ENCODE data around the gene SLC5A2. TPM values are rescaled to one million over a fixed set of nuclear protein-coding genes. Genes with fewer than 3 reads are reported as not detected.

SLC5A2 gene
- total RNA-seq, 1 experiment from 2014 or later = 0.11 TPM

DNA sequence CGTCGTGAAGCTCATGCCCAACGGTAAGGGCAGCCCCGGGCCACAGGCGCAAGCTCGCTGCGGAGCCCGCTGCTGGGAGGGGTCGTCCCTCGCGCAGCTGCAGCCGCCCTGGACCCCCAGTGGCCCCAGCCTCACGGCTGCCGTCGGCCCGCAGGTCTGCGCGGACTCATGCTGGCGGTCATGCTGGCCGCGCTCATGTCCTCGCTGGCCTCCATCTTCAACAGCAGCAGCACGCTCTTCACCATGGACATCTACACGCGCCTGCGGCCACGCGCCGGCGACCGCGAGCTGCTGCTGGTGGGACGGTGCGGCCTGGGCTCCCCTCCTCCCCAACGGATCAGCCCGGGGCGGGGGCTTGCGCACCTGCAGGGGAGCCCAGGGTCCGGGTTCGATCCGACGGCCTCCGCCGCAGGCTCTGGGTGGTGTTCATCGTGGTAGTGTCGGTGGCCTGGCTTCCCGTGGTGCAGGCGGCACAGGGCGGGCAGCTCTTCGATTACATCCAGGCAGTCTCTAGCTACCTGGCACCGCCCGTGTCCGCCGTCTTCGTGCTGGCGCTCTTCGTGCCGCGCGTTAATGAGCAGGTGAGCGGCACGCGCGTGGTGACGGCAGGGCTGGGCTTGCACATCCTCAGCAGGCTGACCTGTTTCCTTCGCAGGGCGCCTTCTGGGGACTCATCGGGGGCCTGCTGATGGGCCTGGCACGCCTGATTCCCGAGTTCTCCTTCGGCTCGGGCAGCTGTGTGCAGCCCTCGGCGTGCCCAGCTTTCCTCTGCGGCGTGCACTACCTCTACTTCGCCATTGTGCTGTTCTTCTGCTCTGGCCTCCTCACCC lies 5.8 kb downstream of the SLC5A2 start:
- intact Hi-C loops (cut with micrococcal nuclease) = no loop called here
- no TSS peak for BruUV-seq (replicated peaks)
- H3K9me2 ChIP-seq (replicated peaks; ENCODE audit: low read length) = no peaks in the 10 kb centered on the region

DNA sequence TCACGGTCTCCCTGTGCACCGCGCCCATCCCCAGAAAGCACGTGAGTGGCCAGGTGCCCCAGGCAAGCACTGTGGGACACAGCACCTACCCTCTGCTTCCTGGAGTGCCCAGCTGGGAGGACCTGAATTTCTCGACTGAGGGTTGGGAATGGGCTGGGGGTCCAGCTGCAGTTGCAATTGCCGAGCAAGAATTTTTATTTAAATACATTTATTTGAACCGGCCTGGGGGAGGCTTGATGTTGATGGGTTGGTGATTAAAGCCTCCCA lies 6.3 kb downstream of the SLC5A2 start:
- intact Hi-C loops (cut with micrococcal nuclease) = no loop called here
- Histone ChIP-seq H3K9me3 (ENCODE audit: low read length) (no peaks in the 10 kb centered on the region), H3K79me2 (ENCODE audit: low read length) (no peaks in the 10 kb centered on the region), H3K4me2 (ENCODE audit: low read length) (no peak overlapping the region), H3F3A (ENCODE audit: low read length, unreplicated experiment) (no peaks in the 10 kb centered on the region), H3K4me3 (ENCODE audit: low read length) (no peak overlapping the region), H3K36me3 (ENCODE audit: low read depth, low read length) (no peaks in the 10 kb centered on the region), H3K27me3 (ENCODE audit: low read length) (no peaks in the 10 kb centered on the region), H3K27ac (ENCODE audit: low read length) (no peak overlapping the region), H3K4me1 (ENCODE audit: insufficient read depth, low read length) (no peaks in the 10 kb centered on the region; the same call in 1 of the 2 replicates), H3K9me2 (replicated peaks; ENCODE audit: low read length) (no peaks in the 10 kb centered on the region), H4K20me1 (ENCODE audit: low read length) (no peaks in the 10 kb centered on the region), H2AFZ (ENCODE audit: low read length) (no peak overlapping the region), H3K9ac (ENCODE audit: low read length) (no peak overlapping the region)
- DNase-seq (no peak), ATAC-seq (no peak)
- ChIA-PET POLR2A (ENCODE audit: unreplicated experiment) (no interaction called here), CTCF (no interaction called here)
- no TSS peak for BruUV-seq (replicated peaks)
- TF ChIP-seq EZH2 (IDR thresholded peaks at IDR 0.05; ENCODE audit: low read length, unreplicated experiment) = no peak
- TF ChIP-seq, protein P1, sequence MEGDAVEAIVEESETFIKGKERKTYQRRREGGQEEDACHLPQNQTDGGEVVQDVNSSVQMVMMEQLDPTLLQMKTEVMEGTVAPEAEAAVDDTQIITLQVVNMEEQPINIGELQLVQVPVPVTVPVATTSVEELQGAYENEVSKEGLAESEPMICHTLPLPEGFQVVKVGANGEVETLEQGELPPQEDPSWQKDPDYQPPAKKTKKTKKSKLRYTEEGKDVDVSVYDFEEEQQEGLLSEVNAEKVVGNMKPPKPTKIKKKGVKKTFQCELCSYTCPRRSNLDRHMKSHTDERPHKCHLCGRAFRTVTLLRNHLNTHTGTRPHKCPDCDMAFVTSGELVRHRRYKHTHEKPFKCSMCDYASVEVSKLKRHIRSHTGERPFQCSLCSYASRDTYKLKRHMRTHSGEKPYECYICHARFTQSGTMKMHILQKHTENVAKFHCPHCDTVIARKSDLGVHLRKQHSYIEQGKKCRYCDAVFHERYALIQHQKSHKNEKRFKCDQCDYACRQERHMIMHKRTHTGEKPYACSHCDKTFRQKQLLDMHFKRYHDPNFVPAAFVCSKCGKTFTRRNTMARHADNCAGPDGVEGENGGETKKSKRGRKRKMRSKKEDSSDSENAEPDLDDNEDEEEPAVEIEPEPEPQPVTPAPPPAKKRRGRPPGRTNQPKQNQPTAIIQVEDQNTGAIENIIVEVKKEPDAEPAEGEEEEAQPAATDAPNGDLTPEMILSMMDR (conservative IDR thresholded peaks at IDR 0.05; ENCODE audit: low read depth, low read length) = no peak
- TF ChIP-seq EZH2phosphoT487 (IDR thresholded peaks at IDR 0.05; ENCODE audit: borderline replicate concordance, low read length) = no peak

More for the DNA sequence above, 5.8 kb downstream of the SLC5A2 start:
- Histone ChIP-seq H3K9me3 (ENCODE audit: low read length) (no peaks in the 10 kb centered on the region), H3K27ac (ENCODE audit: low read length) (no peak overlapping the region), H3K36me3 (ENCODE audit: low read depth, low read length) (no peaks in the 10 kb centered on the region), H3F3A (ENCODE audit: low read length, unreplicated experiment) (no peaks in the 10 kb centered on the region), H3K4me1 (ENCODE audit: insufficient read depth, low read length) (no peaks in the 10 kb centered on the region; the same call in 1 of the 2 replicates), H4K20me1 (ENCODE audit: low read length) (no peaks in the 10 kb centered on the region), H3K9ac (ENCODE audit: low read length) (no peak overlapping the region), H3K79me2 (ENCODE audit: low read length) (no peaks in the 10 kb centered on the region), H3K4me3 (ENCODE audit: low read length) (peak overlapping the region; percentile 79; the same call in 1 of the 2 replicates), H2AFZ (ENCODE audit: low read length) (peak overlapping the region; percentile 83), H3K4me2 (ENCODE audit: low read length) (peak overlapping the region; percentile 92), H3K27me3 (ENCODE audit: low read length) (no peaks in the 10 kb centered on the region)
- ATAC-seq (no peak), DNase-seq (no peak)
- CTCF ChIA-PET = no interaction called here
- TF ChIP-seq EZH2phosphoT487 (IDR thresholded peaks at IDR 0.05; ENCODE audit: borderline replicate concordance, low read length) (no peak), EZH2 (IDR thresholded peaks at IDR 0.05; ENCODE audit: low read length, unreplicated experiment) (no peak)
- TF ChIP-seq, protein P1 (conservative IDR thresholded peaks at IDR 0.05; ENCODE audit: low read depth, low read length) = no peak
- POLR2A ChIA-PET (ENCODE audit: unreplicated experiment) = no interaction called here
